Measurements from ENCODE around the gene SMAD3. TPM values are rescaled to one million over a fixed set of nuclear protein-coding genes. Genes with fewer than 3 reads are reported as not detected.

The SMAD3 gene
- total and polyA plus RNA-seq, 10 of the 15 experiments (the other 5 are each of a cell fraction or from before 2014, with no cell fraction given) = 5.6 to 43.2 (median 16.0) TPM

- no peak overlapping the region for H3K4me3 ChIP-seq
- no peak overlapping the region for H2AFZ ChIP-seq (ENCODE audit: control insufficient read depth, low read depth, low read length)
- ChIA-PET POLR2A (no interaction called here), SMC1A (ENCODE audit: uncharacterized antibody, unreplicated experiment) (no interaction called here), CTCF (interaction anchor here (0.7 kb wide), 1 partner anchor 244 kb away, joined by 3 read pairs; no protein-coding TSS in a partner anchor), RAD21 (ENCODE audit: unreplicated experiment) (interaction anchor here (0.7 kb wide), 1 partner anchor 261 kb away, joined by 3 read pairs; no protein-coding TSS in a partner anchor)
- 98% methylated on average over 5 of the region's 5 CpGs for WGBS (ENCODE audit: insufficient coverage, insufficient replicate concordance, low lambda C conversion rate, missing lambda C conversion rate)
- no peaks in the 10 kb centered on the region for H3K79me2 ChIP-seq (ENCODE audit: control insufficient read depth, insufficient read depth, low read length)
- H3K9me3 ChIP-seq (replicated peaks; ENCODE audit: control insufficient read depth, insufficient read depth, low read length) = peaks cover 3% of the 10 kb centered on the region; the same call in 2 of the 3 replicates
- DNase-seq (ENCODE audit: low read depth, low spot score) = no peak
- intact Hi-C loops (cut with micrococcal nuclease; ENCODE audit: unreplicated experiment) (no loop called here), in situ Hi-C loops (cut with MboI) (no loop called here)
- H3K4me2 ChIP-seq (ENCODE audit: control insufficient read depth, insufficient read depth) = no peak overlapping the region
- no peak overlapping the region for H3K27ac ChIP-seq (ENCODE audit: control insufficient read depth, insufficient read depth)
- no peak for FAIRE-seq
- TF ChIP-seq STAT3 (IDR thresholded peaks at IDR 0.05; ENCODE audit: low read depth, low read length) (no peak), BCL11A (IDR thresholded peaks at IDR 0.05; ENCODE audit: low read depth, low read length) (no peak), MEF2A (IDR thresholded peaks at IDR 0.05; ENCODE audit: insufficient read depth, low read depth, low read length) (no peak)
- H3K9ac ChIP-seq (ENCODE audit: control insufficient read depth, insufficient read depth, low read length) = no peak overlapping the region
- no peak for ATAC-seq
- no peaks in the 10 kb centered on the region for H4K20me1 ChIP-seq (ENCODE audit: control insufficient read depth, insufficient read depth)
- no TSS peak for BruUV-seq (replicated peaks)
- H3K27me3 ChIP-seq (replicated peaks in 1 of 2; ENCODE audit: control insufficient read depth in 2 of 2, insufficient read depth in 2 of 2, low read length in 1 of 2) = no peaks in the 10 kb centered on the region
- no peaks in the 10 kb centered on the region for H3K4me1 ChIP-seq (ENCODE audit: control insufficient read depth, insufficient read depth, low read length)
- peaks cover 0 to 14% of the 10 kb centered on the region in 2 experiments; a peak in 2 of 4 replicates for H3K36me3 ChIP-seq (ENCODE audit: control insufficient read depth in 2 of 2, insufficient read depth in 2 of 2, low read length in 1 of 2)
These were observed 145.3 kb downstream of the SMAD3 start for GRCh38 chr15:67210555-67211168.

DNA sequence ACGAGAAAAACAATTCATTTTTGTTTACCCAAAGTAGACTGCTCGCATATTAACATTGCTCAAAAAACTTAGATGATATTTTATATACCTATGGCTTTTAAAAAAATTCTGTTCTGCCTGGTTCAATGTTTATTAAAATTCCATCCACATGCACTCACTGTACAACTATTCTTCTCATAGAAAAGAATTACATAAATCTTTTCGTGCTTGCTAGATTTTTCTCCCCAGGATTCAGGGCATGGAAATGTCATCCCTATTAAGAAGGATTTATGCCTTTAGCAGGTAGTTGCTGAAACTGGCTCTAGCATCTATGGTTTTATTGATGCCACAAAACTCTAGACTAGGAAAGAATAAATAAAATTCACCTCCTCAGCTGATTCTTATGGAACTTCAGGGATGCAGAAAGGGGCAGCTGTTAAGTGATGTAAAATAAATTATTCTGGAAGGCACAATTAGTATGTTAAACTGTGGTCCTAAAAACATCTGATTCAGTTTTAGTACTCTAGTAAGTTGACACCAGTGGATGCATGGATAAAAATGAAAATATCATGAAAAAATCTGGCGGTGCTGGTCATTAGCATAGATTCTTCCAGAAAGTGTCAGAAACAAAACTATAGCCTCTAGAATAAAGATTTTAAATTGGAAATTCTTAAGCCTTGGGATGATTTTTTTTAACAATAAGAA, 147.4 kb downstream of the SMAD3 start:
- 98% methylated on average over 4 of the region's 4 CpGs for WGBS (ENCODE audit: insufficient coverage, insufficient replicate concordance, low lambda C conversion rate, missing lambda C conversion rate)
- POLR2A ChIA-PET = no interaction called here
- no peak overlapping the region for H3K4me2 ChIP-seq (ENCODE audit: control insufficient read depth, insufficient read depth)
- no peak for TF ChIP-seq NFXL1 (IDR thresholded peaks at IDR 0.05; ENCODE audit: borderline replicate concordance)
- no peak for TF ChIP-seq HDAC6 (IDR thresholded peaks at IDR 0.05; ENCODE audit: unreplicated experiment)
- TF ChIP-seq SREBF2 (IDR thresholded peaks at IDR 0.05; ENCODE audit: low read length) = no peak
- TF ChIP-seq RUNX3 (IDR thresholded peaks at IDR 0.05; ENCODE audit: low read length) = no peak
- TF ChIP-seq CHD2 (IDR thresholded peaks at IDR 0.05; ENCODE audit: borderline replicate concordance, low read depth, low read length) = no peak
- no peak for TF ChIP-seq ZBED1 (IDR thresholded peaks at IDR 0.05; ENCODE audit: borderline replicate concordance)
- no peak for TF ChIP-seq ZBTB33 (IDR thresholded peaks at IDR 0.05)
- TF ChIP-seq ZBTB4 (CRISPR knock-in tag; IDR thresholded peaks at IDR 0.05) = no peak
- TF ChIP-seq ZNF274 (IDR thresholded peaks at IDR 0.05; ENCODE audit: insufficient read depth, insufficient read length) = no peak

More for the DNA sequence above, 147.4 kb downstream of the SMAD3 start:
- Histone ChIP-seq H3K79me2 (ENCODE audit: control insufficient read depth, insufficient read depth, low read length) (no peaks in the 10 kb centered on the region), H3K27ac (ENCODE audit: control insufficient read depth, insufficient read depth) (no peak overlapping the region), H3K27me3 (replicated peaks in 1 of 2; ENCODE audit: control insufficient read depth in 2 of 2, insufficient read depth in 2 of 2, low read length in 1 of 2) (no peaks in the 10 kb centered on the region), H2AFZ (ENCODE audit: control insufficient read depth, low read depth, low read length) (no peak overlapping the region), H3K4me1 (ENCODE audit: control insufficient read depth, insufficient read depth, low read length) (no peaks in the 10 kb centered on the region), H4K20me1 (ENCODE audit: control insufficient read depth, insufficient read depth) (no peaks in the 10 kb centered on the region), H3K9ac (ENCODE audit: control insufficient read depth, insufficient read depth, low read length) (no peak overlapping the region), H3K9me3 (replicated peaks; ENCODE audit: control insufficient read depth, insufficient read depth, low read length) (peaks cover 3% of the 10 kb centered on the region; the same call in 2 of the 3 replicates), H3K36me3 (ENCODE audit: control insufficient read depth in 2 of 2, insufficient read depth in 2 of 2, low read length in 1 of 2) (peaks cover 0 to 9% of the 10 kb centered on the region in 2 experiments; a peak in 2 of 4 replicates), H3K4me3 (no peak overlapping the region)
- FAIRE-seq (no peak), ATAC-seq (no peak), DNase-seq (ENCODE audit: low read depth, low spot score) (no peak)
- ChIA-PET RAD21 (ENCODE audit: unreplicated experiment) (no interaction called here), CTCF (no interaction called here), SMC1A (ENCODE audit: uncharacterized antibody, unreplicated experiment) (no interaction called here)
- in situ Hi-C loops (cut with MboI) (no loop called here), intact Hi-C loops (cut with micrococcal nuclease; ENCODE audit: unreplicated experiment) (no loop called here)
- BruUV-seq (replicated peaks) = no TSS peak
